Superior temporal gyrus (tissue), 1 donor: ENCODE measurements around the gene DCLK1.

Experiments
- DNase-seq: peaks from one replicate; pipeline ENCODE4 v3.0.0-alpha.2; 2016; ENCODE audit errors: extremely low spot score

The DCLK1 gene

DNA sequence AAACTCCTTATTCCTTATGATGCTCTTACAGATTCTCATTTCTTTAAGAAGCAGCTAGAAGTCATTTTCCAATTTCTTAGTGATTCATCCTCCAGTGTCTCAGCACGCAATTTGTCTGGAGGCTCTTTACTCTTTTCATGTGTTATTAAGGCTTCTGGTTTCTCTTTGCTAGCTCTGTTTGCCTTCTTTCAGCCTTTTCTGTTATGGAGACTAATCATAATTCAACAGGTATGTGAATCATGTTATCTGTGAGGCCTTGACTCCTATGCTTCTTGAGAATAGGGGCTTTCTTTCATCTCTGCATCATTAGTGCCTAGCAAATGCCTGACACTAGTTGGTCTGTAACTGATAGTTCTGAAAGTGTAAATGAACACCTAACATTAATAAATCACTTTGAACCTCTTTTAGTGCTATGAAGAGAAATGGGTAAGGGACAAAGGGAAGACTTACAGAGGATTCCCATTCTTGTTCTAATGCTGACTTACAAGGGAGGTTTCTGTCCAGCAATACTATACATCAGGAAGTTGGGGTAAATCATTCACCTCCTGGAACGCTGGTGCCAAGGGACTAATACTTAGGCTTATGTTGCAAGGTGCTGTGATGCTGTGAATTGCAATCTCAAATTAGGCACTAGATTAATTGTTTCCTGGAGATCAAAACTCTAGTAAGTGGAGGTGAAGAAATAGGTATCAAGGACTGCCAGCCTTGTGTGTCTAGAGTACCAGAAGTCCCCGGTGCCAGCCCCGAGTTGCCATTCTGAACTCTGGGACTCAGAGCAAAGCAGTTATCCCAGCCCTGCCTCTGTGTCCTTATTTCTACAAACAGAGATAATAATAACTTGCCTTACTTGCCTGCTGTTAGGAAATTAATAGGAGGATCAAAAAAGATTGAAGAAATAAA, 265.6 kb downstream of the DCLK1 start:
- DNase-seq: no peak

DNA sequence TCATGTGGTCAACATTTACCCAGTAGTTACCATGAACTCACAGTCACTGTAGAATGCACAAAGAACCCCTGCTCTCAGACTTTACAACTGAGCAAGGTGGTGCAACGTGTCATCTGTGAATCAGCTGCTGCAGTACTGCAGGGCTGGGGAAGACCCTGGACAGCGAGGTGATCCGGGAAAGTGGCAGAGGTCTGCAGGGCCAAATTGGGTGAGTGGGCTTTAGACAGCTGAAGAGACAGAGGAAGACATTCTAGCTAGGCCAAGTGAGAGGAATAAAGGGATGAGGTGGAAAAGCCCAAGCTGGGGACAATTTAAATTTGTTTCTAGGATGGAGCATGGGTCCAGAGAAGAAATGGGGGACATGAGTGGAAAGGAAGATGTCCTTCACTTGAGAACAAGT, 270.5 kb downstream of the DCLK1 start:
- no peak for DNase-seq

- DNase-seq: no peak
Measured at GRCh38 chr13:35859981-35860380, 271.2 kb downstream of the DCLK1 start.

DNA sequence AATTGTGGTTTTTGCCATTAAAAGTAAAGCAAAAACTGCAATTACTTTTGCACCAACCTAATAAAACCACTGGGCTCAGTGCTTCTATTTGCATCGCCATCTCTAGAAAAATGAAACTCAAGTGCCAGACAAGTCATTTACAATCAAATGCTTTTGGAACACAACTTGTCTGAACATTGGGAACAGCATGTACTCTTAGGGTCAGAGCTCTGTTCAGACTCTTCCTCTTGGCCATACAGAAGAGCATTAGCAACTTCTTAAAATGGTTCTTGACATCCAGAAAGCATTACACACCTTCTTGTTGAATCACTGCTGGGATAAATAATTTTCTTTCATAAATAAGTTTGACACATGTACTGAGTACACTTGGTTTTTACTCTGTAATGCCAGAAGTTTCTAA, 272.5 kb downstream of the DCLK1 start:
- DNase-seq: no peak

GRCh38 chr13:35857769-35858168, 273.4 kb downstream of the DCLK1 start:
- DNase-seq: no peak

DNA sequence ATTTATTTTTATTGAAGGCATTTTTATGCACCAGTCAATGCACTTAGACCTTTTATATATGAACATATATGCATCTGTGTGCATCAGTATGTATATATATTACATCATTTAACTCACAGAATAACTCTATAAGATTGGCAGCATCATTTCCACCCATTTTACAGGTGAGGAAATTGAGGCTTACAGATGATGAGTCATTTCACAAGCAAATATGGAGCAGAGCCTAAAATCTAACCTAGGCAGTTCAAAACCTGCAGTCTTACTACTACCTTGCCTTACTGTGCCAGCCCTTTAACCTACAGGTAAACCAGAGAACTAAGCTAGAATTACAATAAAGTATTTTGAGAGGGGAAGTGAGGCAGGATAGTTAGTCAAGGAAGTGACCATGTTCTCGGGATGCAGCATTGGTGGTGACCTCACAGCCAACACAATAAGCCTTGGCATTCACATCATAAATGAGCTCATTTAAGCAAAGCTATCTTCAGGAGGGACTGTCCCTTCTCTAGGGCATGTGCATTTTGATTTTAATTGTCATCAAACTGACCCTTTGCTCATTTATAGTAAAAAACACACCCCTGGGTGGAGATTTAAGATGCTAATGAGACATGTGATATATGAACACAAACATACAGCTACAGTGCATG, 274.3 kb downstream of the DCLK1 start:
- no peak for DNase-seq

DNA sequence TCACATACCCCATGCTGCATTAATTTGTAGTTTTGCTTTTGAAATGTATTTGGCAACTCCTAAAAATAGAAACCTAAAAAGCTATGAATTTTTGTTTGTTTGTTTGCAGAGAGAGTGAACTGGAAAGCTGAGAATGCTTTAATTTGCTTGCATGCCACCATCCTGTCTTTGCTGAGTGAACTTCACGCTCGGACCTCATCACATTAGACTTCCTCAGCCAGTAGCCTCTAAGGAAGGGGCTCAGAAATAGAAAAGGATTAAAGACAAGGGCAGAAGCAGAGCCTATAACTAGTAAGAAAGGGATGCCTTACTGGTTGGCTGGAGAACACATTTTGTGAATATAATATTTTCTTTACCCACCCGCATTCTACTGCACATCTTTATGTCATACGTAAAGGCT, 275.1 kb downstream of the DCLK1 start:
- no peak for DNase-seq

DNA sequence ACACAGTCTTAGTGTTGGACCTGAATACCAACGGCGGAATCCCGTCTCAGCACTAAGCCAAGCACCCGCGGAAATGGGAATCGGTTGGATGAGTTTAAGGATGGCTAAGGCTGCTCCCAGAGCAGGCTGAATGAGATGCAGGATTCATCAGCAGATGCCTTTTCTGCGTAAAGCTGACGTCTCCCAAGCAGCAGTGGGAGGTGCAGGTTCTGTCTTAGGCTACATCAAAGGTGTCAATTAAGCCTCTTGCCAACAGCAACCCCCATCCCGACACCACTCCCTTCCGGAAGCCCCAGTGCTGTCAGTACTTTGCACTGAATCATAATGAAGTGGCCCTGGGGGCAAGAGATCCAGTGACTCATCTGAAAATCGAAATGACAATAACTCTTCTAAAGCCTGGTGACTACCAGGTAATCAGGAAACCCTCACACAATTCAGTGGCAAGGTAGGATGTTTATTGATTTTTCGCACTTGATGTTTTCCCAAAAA, 275.6 kb downstream of the DCLK1 start:
- DNase-seq: no peak

- no peak for DNase-seq
Measured at GRCh38 chr13:35854286-35854685, 276.9 kb downstream of the DCLK1 start.

GRCh38 chr13:35851881-35852280, 279.3 kb downstream of the DCLK1 start:
- DNase-seq: no peak

- DNase-seq: no peak
Measured at GRCh38 chr13:35851356-35851755, 279.8 kb downstream of the DCLK1 start.

GRCh38 chr13:35850569-35850968, 280.6 kb downstream of the DCLK1 start:
- DNase-seq: no peak

- DNase-seq: no peak
Measured at GRCh38 chr13:35849256-35849644, 281.9 kb downstream of the DCLK1 start.

GRCh38 chr13:35848336-35849255, 282.6 kb downstream of the DCLK1 start:
- no peak for DNase-seq

- no peak for DNase-seq
Measured at GRCh38 chr13:35843272-35843671, 287.9 kb downstream of the DCLK1 start.

GRCh38 chr13:35841060-35841521, 290.1 kb downstream of the DCLK1 start:
- peak; percentile 96 for DNase-seq

DNA sequence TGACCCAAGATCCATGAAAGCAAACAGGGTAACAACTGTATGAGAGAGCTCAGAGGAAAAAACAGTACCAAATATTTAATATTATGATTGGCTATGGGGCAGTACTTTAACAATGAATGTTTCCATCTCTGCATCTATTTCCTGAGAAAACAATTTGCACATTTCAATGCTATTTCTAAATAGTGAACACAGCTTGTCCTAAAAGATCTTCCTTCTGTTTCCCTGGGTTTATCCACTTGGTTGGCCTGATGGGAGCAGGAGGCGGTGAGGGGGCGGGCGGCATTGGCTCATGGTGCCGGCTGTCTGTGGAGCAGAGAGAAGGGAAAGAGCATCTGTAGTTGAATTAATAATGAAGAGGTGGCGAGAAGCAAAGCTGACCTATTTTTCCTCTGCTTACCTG, 291.4 kb downstream of the DCLK1 start:
- DNase-seq: peak; percentile 45

- DNase-seq: no peak
Measured at GRCh38 chr13:35838356-35838755, 292.8 kb downstream of the DCLK1 start.

DNA sequence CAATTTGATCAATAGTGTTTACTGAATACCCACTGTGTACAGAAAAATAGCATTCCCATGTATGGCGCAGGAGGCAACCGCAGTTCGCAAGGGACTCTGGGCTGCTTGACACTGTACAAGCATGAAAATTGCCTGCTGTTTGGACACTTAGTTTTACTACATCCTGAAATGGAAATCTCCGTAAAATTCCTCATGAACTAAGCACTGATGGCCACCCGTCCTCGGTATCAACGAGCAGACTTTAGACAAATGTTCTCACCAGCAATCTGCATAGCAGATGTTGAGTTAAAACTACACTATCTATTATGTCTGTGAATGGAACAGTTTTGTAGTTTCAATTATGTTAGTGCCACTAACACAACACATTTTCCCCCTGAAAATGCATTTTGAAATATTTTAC, 294.7 kb downstream of the DCLK1 start:
- no peak for DNase-seq

DNA sequence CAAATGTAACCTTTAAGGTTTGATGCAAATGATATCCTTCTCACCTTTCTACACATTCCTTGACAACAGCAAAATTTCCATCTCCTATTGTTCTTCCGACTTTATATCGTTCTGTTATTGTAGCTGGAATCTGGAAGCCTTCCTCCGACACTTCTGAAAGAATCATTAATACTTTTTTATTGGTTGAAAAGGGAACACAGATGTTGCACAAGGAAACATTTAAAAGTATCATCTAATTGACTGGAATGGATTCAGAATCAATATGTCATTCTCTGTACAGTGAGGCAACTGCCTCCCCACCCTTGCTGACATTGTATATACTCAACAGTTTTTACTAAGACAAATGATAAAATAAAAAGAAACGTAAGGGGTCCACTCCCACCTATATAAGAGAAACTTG, 295.2 kb downstream of the DCLK1 start:
- DNase-seq: no peak

DNA sequence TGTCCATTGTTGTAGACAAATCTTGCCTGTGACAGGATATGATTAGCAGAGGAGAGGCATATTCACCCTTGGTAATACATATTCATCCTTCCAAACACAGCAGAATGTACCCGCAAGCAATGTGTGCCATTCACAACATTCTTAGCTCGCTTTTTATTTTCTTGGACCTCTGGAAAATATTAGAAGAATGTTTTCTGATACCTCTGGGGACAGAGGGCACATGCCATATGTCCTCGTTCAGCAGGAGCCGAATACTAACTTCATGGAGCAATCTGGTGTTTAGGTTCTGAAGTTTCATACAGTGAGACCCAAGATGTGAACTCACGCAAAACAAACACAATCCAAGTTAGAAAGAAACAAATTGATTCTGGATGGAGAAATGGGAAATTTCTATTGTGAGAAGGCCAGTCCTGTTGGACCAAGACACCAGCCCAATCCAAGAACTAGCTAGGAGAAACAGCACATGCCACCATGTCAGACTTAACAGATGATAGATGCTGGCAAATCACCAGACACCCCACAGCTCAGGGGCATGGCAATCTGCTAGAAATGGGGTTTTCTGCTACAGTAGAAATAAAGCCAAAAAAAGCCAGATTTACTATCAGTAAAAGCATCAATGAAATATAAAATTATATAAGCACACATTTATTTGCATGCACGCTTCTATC, 297.4 kb downstream of the DCLK1 start:
- DNase-seq: no peak
